Neural cell (in vitro differentiated cells): Measurements from ENCODE around the gene PCDHA1. TPM values are rescaled to one million over a fixed set of nuclear protein-coding genes. Genes with fewer than 3 reads are reported as not detected.
"Not testable (repeated sequence)": the region's sequence is repeated elsewhere in the genome, so short reads cannot be mapped to it uniquely, and the experiment has no call there.

Experiments
- H2AFZ ChIP-seq: fragments of 200-600, 300-800 bp; sonication (generic), shearing (Covaris generic); 2 replicates; pipeline ENCODE4 v1.6.0; 2014; ENCODE audit warnings: low read depth, mild to moderate bottlenecking, antibody characterized with exemption, low read length, moderate library complexity
- H3F3A ChIP-seq: fragments of 200-600 bp; shearing (Covaris generic); 2 replicates; pipeline ENCODE4 v1.6.1; 2016; ENCODE audit warnings: mild to moderate bottlenecking, moderate library complexity, mixed read lengths, antibody characterized with exemption, low read length; ENCODE audit not compliant: insufficient read depth, poor library complexity, severe bottlenecking
- H3K27ac ChIP-seq: fragments of 200-600, 300-800 bp; sonication (generic), shearing (Covaris generic); 2 replicates; pipeline ENCODE4 v1.5.1; 2014; ENCODE audit warnings: mild to moderate bottlenecking, low read length, moderate library complexity
- H3K27me3 ChIP-seq: fragments of 300-800, 200-600 bp; sonication (generic), shearing (Covaris generic); 2 replicates; pipeline ENCODE4 v1.6.0; 2014; ENCODE audit warnings: mild to moderate bottlenecking, low read depth, low read length, moderate library complexity; ENCODE audit not compliant: insufficient read depth
- H3K36me3 ChIP-seq: fragments of 300-800, 200-600 bp; sonication (generic), shearing (Covaris generic); 2 replicates; pipeline ENCODE4 v1.5.1; 2014; ENCODE audit warnings: mild to moderate bottlenecking, antibody characterized with exemption, low read length, moderate library complexity; ENCODE audit not compliant: insufficient read depth
- H3K4me2 ChIP-seq: fragments of 300-800, 200-600 bp; sonication (generic), shearing (Covaris generic); 2 replicates; pipeline ENCODE4 v1.6.0; 2014; ENCODE audit warnings: mild to moderate bottlenecking, low read length
- H3K4me3 ChIP-seq: fragments of 300-800, 200-600 bp; sonication (generic), shearing (Covaris generic); 2 replicates; pipeline ENCODE4 v1.5.1; 2014; ENCODE audit warnings: mild to moderate bottlenecking, low read length, moderate library complexity
- H3K79me2 ChIP-seq: fragments of 200-600 bp; shearing (Covaris generic); replicated peaks from 2 replicates; pipeline ENCODE4 v1.6.0; 2014; ENCODE audit warnings: mild to moderate bottlenecking, low read length, moderate library complexity; ENCODE audit not compliant: insufficient read depth
- H3K9ac ChIP-seq: fragments of 300-800, 200-600 bp; sonication (generic), shearing (Covaris generic); 2 replicates; pipeline ENCODE4 v1.6.1; 2016; ENCODE audit warnings: mild to moderate bottlenecking, low read length, mixed read lengths
- H3K9me2 ChIP-seq: fragments of 200-600 bp; shearing (Covaris generic); 2 replicates; pipeline ENCODE4 v1.6.1; 2016; ENCODE audit warnings: mild to moderate bottlenecking, low read length, mixed read lengths; ENCODE audit not compliant: insufficient read depth
- H3K9me3 ChIP-seq: fragments of 200-600, 300-800 bp; sonication (generic), shearing (Covaris generic); 2 replicates; pipeline ENCODE4 v1.6.1; 2016; ENCODE audit warnings: mild to moderate bottlenecking, mixed run types, low read length, moderate library complexity, mixed read lengths
- H4K20me1 ChIP-seq: fragments of 200-600 bp; shearing (Covaris generic); 2 replicates; pipeline ENCODE4 v1.6.1; 2016; ENCODE audit warnings: mild to moderate bottlenecking, mixed run types; ENCODE audit not compliant: insufficient read depth
- EP300 ChIP-seq: fragments of 450-650 bp; conservative IDR thresholded peaks from 2 replicates; pipeline ENCODE4 v1.6.1; 2014; ENCODE audit warnings: antibody characterized with exemption, mild to moderate bottlenecking, moderate library complexity; ENCODE audit not compliant: poor library complexity, severe bottlenecking
- EZH2 ChIP-seq: fragments of 200-600, 300-800 bp; shearing (Covaris generic), sonication (generic); IDR thresholded peaks from 2 replicates; pipeline ENCODE4 v1.6.1; 2014; ENCODE audit warnings: antibody characterized with exemption, low read length, borderline replicate concordance, mild to moderate bottlenecking; ENCODE audit not compliant: insufficient read depth, poor library complexity, severe bottlenecking
- MXI1 ChIP-seq: fragments of 450-650 bp; conservative IDR thresholded peaks from 2 replicates; pipeline ENCODE4 v1.6.1; 2014; ENCODE audit warnings: antibody characterized with exemption, mild to moderate bottlenecking; ENCODE audit not compliant: poor library complexity, severe bottlenecking
- POLR2AphosphoS5 ChIP-seq: IDR thresholded peaks from 2 replicates; pipeline ENCODE4 v1.6.1; 2012
- RAD21 ChIP-seq: fragments of 450-650 bp; conservative IDR thresholded peaks from 2 replicates; pipeline ENCODE4 v1.6.1; 2014; ENCODE audit warnings: antibody characterized with exemption, mild to moderate bottlenecking, moderate library complexity
- SMC3 ChIP-seq: fragments of 450-650 bp; conservative IDR thresholded peaks from 2 replicates; pipeline ENCODE4 v1.6.1; 2014; ENCODE audit warnings: antibody characterized with exemption, mild to moderate bottlenecking, moderate library complexity; ENCODE audit not compliant: poor library complexity
- TAF1 ChIP-seq: IDR thresholded peaks from 2 replicates; pipeline ENCODE4 v1.6.1; 2012; ENCODE audit warnings: low read depth
- polyA plus RNA-seq: library from polyadenylated mRNA; depleted of rRNA; stranded (reverse); fragments of >200 nt; gene quantifications from 2 replicates; pipeline ENCODE4 v1.2.3, GENCODE V29; 2014
- TF ChIP-seq, protein P1 (sequence below): IDR thresholded peaks from 2 replicates; pipeline ENCODE4 v1.6.1; 2012; ENCODE audit warnings: borderline replicate concordance
- TF ChIP-seq, protein P2 (sequence below): fragments of 450-650 bp; IDR thresholded peaks from 2 replicates; pipeline ENCODE4 v1.5.1; 2014; ENCODE audit warnings: antibody characterized with exemption, mild to moderate bottlenecking, moderate library complexity; ENCODE audit not compliant: poor library complexity, severe bottlenecking

PCDHA1 gene
- polyA plus RNA-seq, 1 donor from 2014 or later = 0.28 TPM

DNA sequence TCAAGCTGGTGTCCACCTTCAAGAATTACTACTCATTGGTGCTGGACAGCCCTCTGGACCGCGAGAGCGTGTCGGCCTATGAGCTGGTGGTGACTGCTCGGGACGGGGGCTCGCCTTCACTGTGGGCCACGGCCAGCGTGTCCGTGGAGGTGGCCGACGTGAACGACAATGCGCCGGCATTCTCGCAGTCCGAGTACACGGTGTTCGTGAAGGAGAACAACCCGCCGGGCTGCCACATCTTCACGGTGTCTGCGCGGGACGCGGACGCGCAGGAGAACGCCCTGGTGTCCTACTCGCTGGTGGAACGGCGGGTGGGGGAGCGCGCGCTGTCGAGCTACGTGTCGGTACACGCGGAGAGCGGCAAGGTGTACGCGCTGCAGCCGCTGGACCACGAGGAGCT, 16.4 kb downstream of the PCDHA1 start:
- not testable (repeated sequence) for H3K4me3 ChIP-seq, H4K20me1 ChIP-seq, H2AFZ ChIP-seq, H3K9me2 ChIP-seq, H3K9ac ChIP-seq, H3K27ac ChIP-seq, H3K4me2 ChIP-seq, H3F3A ChIP-seq, H3K27me3 ChIP-seq
- Histone ChIP-seq H3K9me3 (peaks cover 40% of the 10 kb centered on the region), H3K36me3 (peaks cover 23% of the 10 kb centered on the region), H3K79me2 (peaks cover 22% of the 10 kb centered on the region)

DNA sequence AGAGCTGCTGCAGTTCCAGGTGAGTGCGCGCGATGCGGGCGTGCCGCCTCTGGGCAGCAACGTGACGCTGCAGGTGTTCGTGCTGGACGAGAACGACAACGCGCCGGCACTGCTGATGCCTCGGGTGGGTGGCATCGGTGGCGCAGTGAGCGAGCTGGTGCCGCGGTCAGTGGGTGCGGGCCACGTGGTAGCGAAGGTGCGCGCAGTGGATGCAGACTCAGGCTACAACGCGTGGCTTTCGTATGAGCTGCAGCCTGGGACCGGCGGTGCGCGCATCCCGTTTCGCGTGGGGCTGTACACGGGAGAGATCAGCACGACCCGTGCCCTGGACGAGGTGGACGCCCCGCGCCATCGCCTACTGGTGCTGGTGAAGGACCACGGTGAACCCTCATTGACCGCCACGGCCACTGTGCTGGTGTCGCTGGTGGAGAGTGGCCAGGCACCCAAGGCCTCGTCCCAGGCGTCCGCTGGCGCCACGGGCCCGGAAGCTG, 16.9 kb downstream of the PCDHA1 start:
- no peak for TF ChIP-seq EP300
- no peak for TF ChIP-seq TAF1
- TF ChIP-seq SMC3 = no peak
- no peak for TF ChIP-seq MXI1
- TF ChIP-seq RAD21 = no peak
- TF ChIP-seq, protein P1, sequence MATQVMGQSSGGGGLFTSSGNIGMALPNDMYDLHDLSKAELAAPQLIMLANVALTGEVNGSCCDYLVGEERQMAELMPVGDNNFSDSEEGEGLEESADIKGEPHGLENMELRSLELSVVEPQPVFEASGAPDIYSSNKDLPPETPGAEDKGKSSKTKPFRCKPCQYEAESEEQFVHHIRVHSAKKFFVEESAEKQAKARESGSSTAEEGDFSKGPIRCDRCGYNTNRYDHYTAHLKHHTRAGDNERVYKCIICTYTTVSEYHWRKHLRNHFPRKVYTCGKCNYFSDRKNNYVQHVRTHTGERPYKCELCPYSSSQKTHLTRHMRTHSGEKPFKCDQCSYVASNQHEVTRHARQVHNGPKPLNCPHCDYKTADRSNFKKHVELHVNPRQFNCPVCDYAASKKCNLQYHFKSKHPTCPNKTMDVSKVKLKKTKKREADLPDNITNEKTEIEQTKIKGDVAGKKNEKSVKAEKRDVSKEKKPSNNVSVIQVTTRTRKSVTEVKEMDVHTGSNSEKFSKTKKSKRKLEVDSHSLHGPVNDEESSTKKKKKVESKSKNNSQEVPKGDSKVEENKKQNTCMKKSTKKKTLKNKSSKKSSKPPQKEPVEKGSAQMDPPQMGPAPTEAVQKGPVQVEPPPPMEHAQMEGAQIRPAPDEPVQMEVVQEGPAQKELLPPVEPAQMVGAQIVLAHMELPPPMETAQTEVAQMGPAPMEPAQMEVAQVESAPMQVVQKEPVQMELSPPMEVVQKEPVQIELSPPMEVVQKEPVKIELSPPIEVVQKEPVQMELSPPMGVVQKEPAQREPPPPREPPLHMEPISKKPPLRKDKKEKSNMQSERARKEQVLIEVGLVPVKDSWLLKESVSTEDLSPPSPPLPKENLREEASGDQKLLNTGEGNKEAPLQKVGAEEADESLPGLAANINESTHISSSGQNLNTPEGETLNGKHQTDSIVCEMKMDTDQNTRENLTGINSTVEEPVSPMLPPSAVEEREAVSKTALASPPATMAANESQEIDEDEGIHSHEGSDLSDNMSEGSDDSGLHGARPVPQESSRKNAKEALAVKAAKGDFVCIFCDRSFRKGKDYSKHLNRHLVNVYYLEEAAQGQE = no peak
- no peak for TF ChIP-seq EZH2
- TF ChIP-seq, protein P2, sequence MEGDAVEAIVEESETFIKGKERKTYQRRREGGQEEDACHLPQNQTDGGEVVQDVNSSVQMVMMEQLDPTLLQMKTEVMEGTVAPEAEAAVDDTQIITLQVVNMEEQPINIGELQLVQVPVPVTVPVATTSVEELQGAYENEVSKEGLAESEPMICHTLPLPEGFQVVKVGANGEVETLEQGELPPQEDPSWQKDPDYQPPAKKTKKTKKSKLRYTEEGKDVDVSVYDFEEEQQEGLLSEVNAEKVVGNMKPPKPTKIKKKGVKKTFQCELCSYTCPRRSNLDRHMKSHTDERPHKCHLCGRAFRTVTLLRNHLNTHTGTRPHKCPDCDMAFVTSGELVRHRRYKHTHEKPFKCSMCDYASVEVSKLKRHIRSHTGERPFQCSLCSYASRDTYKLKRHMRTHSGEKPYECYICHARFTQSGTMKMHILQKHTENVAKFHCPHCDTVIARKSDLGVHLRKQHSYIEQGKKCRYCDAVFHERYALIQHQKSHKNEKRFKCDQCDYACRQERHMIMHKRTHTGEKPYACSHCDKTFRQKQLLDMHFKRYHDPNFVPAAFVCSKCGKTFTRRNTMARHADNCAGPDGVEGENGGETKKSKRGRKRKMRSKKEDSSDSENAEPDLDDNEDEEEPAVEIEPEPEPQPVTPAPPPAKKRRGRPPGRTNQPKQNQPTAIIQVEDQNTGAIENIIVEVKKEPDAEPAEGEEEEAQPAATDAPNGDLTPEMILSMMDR = no peak
- TF ChIP-seq POLR2AphosphoS5 = no peak
- Histone ChIP-seq H3K9me3 (peaks cover 35% of the 10 kb centered on the region), H3K27ac (no peak overlapping the region), H3K9ac (no peak overlapping the region), H4K20me1 (no peaks in the 10 kb centered on the region), H3K79me2 (peaks cover 21% of the 10 kb centered on the region), H3K4me3 (peak overlapping the region; percentile 4), H3K27me3 (no peaks in the 10 kb centered on the region), H2AFZ (no peak overlapping the region), H3K9me2 (no peaks in the 10 kb centered on the region), H3K4me2 (no peak overlapping the region), H3K36me3 (peaks cover 23% of the 10 kb centered on the region), H3F3A (no peaks in the 10 kb centered on the region)
